Measurements from ENCODE around the gene RB1. TPM values are rescaled to one million over a fixed set of nuclear protein-coding genes. Genes with fewer than 3 reads are reported as not detected.

RB1 gene
- total and polyA plus RNA-seq, 3 donors from 2014 or later: 21.9 to 43.0 (median 38.8) TPM

DNA sequence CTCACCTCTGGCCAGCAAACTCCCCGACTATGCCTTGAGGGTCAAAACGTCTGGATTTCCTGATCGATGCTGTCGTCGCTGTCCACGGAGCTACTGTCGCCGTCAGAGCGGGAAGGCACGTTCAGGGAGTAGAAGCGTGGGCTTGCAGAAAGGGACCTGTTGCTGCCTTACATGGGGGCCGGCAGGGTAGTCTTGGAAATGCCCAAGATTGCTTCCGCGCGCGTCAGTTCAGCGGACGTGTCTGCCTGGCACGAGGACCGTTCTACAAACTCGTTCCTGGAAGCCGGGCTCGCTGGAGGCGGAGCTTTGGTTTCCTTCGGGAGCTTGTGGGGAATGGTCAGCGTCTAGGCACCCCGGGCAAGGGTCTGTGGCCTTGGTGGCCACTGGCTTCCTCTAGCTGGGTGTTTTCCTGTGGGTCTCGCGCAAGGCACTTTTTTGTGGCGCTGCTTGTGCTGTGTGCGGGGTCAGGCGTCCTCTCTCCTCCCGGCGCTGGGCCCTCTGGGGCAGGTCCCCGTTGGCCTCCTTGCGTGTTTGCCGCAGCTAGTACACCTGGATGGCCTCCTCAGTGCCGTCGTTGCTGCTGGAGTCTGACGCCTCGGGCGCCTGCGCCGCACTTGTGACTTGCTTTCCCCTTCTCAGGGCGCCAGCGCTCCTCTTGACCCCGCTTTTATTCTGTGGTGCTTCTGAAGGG lies 15.4 kb downstream of the RB1 start:
- Histone ChIP-seq H3K36me3 (ENCODE audit: low read depth, missing control alignments) (no peaks in the 10 kb centered on the region), H3K27me3 (no peaks in the 10 kb centered on the region), H3K27ac (no peak overlapping the region), H3K4me3 (peak overlapping the region; percentile 36 to 46), H3K9me3 (no peaks in the 10 kb centered on the region), H3K4me1 (no peaks in the 10 kb centered on the region)
- intact Hi-C loops (cut with DNase I; ENCODE audit: low total_unique reads): no loop called here
- TF ChIP-seq POLR2A (IDR thresholded peaks at IDR 0.05): no peak
- TF ChIP-seq, protein P1, sequence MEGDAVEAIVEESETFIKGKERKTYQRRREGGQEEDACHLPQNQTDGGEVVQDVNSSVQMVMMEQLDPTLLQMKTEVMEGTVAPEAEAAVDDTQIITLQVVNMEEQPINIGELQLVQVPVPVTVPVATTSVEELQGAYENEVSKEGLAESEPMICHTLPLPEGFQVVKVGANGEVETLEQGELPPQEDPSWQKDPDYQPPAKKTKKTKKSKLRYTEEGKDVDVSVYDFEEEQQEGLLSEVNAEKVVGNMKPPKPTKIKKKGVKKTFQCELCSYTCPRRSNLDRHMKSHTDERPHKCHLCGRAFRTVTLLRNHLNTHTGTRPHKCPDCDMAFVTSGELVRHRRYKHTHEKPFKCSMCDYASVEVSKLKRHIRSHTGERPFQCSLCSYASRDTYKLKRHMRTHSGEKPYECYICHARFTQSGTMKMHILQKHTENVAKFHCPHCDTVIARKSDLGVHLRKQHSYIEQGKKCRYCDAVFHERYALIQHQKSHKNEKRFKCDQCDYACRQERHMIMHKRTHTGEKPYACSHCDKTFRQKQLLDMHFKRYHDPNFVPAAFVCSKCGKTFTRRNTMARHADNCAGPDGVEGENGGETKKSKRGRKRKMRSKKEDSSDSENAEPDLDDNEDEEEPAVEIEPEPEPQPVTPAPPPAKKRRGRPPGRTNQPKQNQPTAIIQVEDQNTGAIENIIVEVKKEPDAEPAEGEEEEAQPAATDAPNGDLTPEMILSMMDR (IDR thresholded peaks at IDR 0.05): no peak
- 51 to 89% methylated on average over 28 to 47 of the region's 47 CpGs for WGBS, 2 donors
- no peak for DNase-seq

DNA sequence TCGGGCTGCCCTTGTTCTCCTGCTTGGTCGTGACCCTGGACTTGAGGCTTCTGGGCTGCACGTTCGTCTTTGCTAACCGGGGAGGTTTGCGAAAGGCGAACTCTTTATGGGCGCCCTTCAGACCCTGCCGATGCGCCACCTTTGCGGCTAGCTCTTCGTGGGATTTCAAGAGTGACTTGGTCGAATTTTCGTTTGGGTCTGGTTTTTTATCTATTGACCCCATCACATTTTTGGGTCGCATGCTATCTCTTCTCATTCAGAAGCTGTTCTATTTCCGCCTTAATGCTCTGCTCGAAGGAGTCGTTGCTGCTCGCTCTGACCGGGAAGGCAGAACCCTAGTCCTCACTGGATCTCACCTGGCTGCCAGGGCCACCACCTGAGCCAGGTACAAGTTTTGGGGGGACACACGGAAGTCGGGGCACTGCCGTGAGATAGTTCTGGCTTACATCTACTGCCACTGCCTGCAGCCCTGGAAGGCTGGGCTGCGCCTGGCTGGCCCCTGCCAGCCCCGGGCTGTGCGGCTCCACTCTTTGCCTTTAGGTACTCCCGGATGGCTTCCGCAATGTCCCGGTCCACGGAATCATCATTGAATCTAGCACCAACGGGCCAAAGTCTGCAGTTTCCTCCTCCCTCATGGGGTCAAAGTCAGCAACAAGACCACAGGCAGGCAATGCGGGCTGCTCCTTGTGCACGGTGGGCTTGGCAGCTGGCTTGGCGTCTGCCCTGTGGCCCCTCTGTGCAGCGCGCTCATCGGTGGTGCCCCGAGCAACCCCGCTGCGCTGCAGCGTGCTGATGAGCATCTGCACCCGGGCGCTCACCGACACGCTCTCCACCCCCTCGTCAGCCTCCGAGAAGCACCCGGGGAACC lies 16.2 kb downstream of the RB1 start:
- Histone ChIP-seq H3K4me3 (peak overlapping the region in 1 of 2 donors; percentile 46), H3K9me3 (no peaks in the 10 kb centered on the region), H3K4me1 (no peaks in the 10 kb centered on the region), H3K27me3 (no peaks in the 10 kb centered on the region), H3K27ac (no peak overlapping the region), H3K36me3 (ENCODE audit: low read depth, missing control alignments) (no peaks in the 10 kb centered on the region)
- intact Hi-C loops (cut with DNase I; ENCODE audit: low total_unique reads): no loop called here
- 71 to 72% methylated on average over 14 to 48 of the region's 48 CpGs for WGBS, 2 donors
- DNase-seq: no peak
- TF ChIP-seq, protein P1 (IDR thresholded peaks at IDR 0.05): no peak
- TF ChIP-seq POLR2A (IDR thresholded peaks at IDR 0.05): no peak

DNA sequence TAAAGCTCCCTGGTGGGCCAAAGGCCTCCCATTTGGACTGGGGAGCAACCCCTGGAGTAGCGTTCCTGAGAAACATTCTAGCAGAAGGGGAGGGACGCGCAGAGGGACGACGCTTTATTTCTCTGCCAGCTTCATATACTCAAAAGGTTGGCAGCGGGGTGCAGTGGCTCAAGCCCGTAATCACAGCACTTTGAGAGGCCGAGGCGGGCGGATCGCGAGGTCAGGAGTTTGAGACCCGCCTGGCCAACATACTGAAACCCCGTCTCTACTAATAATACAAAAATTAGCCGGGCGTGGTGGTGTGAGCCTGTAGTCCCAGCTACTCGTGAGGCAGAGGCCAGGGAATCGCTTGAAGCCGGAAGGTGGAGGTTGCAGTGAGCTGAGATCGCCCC lies 16.8 kb downstream of the RB1 start:
- Histone ChIP-seq H3K4me1 (no peaks in the 10 kb centered on the region), H3K27ac (no peak overlapping the region), H3K36me3 (ENCODE audit: low read depth, missing control alignments) (no peaks in the 10 kb centered on the region), H3K4me3 (peak overlapping the region in 1 of 2 donors; percentile 46), H3K27me3 (no peaks in the 10 kb centered on the region), H3K9me3 (no peaks in the 10 kb centered on the region)
- TF ChIP-seq POLR2A (IDR thresholded peaks at IDR 0.05): no peak
- TF ChIP-seq, protein P1 (IDR thresholded peaks at IDR 0.05): no peak
- intact Hi-C loops (cut with DNase I; ENCODE audit: low total_unique reads): no loop called here
- 50 to 76% methylated on average over 19 to 20 of the region's 20 CpGs for WGBS, 2 donors
- no peak for DNase-seq

DNA sequence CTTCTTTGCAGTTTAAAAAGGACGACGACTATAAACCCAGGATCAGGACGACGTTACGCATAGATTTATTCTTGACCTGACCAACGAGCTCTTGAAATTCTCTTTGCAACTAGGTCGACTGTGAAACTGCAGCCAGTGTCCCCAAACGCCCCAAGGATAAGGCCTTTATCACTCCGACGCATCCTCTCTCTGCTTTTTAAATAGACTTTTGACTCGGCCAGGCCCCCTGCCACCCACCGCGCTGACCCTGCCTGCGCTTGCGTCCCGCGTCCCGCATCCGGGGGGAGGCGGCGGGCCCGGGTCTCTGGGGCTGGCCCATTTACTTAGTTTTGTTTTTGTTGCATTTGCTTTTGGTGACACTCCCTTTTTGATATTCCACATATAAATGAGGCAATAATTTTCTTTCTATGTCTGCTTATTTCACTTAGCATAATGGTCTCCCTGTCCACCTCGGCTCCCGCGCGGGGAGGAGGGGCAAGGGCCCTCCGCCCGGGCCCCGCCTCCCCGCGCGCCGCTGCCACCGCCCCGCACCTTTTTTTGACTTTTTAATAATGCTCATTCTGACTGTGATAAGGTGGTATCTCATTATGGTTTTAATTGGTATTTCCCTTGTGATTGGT lies 17.4 kb downstream of the RB1 start:
- Histone ChIP-seq H3K4me3 (peak overlapping the region; percentile 15 to 46), H3K27ac (no peak overlapping the region), H3K36me3 (ENCODE audit: low read depth, missing control alignments) (no peaks in the 10 kb centered on the region), H3K27me3 (no peaks in the 10 kb centered on the region), H3K4me1 (no peaks in the 10 kb centered on the region), H3K9me3 (no peaks in the 10 kb centered on the region)
- DNase-seq: no peak
- intact Hi-C loops (cut with DNase I; ENCODE audit: low total_unique reads): no loop called here
- WGBS, 2 donors: 33 to 58% methylated on average over 35 of the region's 35 CpGs
- TF ChIP-seq POLR2A (IDR thresholded peaks at IDR 0.05): no peak

DNA sequence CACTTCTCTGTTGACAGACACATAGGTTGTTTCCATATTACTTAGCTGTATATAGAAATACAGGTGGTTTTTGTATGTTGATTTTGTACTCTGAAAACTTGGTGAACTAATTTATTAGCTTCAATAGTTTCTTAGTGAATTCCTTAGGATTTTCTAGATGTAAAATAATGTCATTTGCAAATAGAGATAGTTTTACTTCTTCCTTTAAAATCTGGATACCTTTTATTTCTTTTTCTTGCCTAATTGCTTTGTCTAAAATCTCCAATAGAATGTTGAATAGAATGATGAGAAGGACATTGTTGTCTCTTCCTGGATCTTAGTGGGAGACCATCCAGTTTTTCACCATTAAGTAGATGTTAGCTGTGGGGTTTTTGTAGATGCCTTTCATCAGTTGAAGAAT lies 18.7 kb downstream of the RB1 start:
- no peaks in the 10 kb centered on the region for H3K9me3 ChIP-seq
- no peaks in the 10 kb centered on the region for H3K36me3 ChIP-seq (ENCODE audit: low read depth, missing control alignments)
- H3K27me3 ChIP-seq: no peaks in the 10 kb centered on the region
- DNase-seq: no peak
- TF ChIP-seq, protein P1 (IDR thresholded peaks at IDR 0.05): no peak
- TF ChIP-seq POLR2A (IDR thresholded peaks at IDR 0.05): no peak
- intact Hi-C loops (cut with DNase I; ENCODE audit: low total_unique reads): no loop called here
- no peaks in the 10 kb centered on the region for H3K4me1 ChIP-seq
- no peak overlapping the region for H3K27ac ChIP-seq
- H3K4me3 ChIP-seq: no peak overlapping the region
